Neural crest cell (in vitro differentiated cells): ENCODE results near the gene GUCA2A. TPM values are rescaled to one million over a fixed set of nuclear protein-coding genes. Genes with fewer than 3 reads are reported as not detected.

Source experiments
- DNase-seq: peaks from one replicate; pipeline ENCODE4 v3.0.0; 2021; ENCODE audit warnings: low read depth, mixed read lengths, low spot score
- H3K27ac Mint-ChIP-seq: one replicate; pipeline ENCODE4 v1.8.0; 2021; ENCODE audit warnings: mild to moderate bottlenecking, mixed read lengths; ENCODE audit not compliant: unreplicated experiment
- H3K27me3 Mint-ChIP-seq: 2 replicates; pipeline ENCODE4 v1.8.0; 2021; ENCODE audit warnings: low read depth, mild to moderate bottlenecking, mixed read lengths
- H3K36me3 Mint-ChIP-seq: 2 replicates; pipeline ENCODE4 v1.8.0; 2021; ENCODE audit warnings: low read depth, mild to moderate bottlenecking, mixed read lengths
- H3K4me1 Mint-ChIP-seq: 2 replicates; pipeline ENCODE4 v1.8.0; 2021; ENCODE audit warnings: mixed read lengths
- H3K4me3 Mint-ChIP-seq: one replicate; pipeline ENCODE4 v1.8.0; 2021; ENCODE audit warnings: mild to moderate bottlenecking, mixed read lengths
- H3K9me3 Mint-ChIP-seq: 2 replicates; pipeline ENCODE4 v1.8.0; 2021; ENCODE audit warnings: mixed read lengths
- CTCF ChIP-seq: fragments of 200-600 bp; sonication (generic); conservative IDR thresholded peaks from 2 replicates; pipeline ENCODE4 v1.5.0; 2021; ENCODE audit warnings: antibody characterized with exemption, mild to moderate bottlenecking
- total RNA-seq: library from RNA; stranded (reverse); gene quantifications from 2 replicates; pipeline ENCODE4 v1.2.1, GENCODE V29; 2021

GUCA2A gene
- total RNA-seq, 1 donor from 2014 or later: not detected

- no peaks in the 10 kb centered on the region for H3K27me3 Mint-ChIP-seq
- H3K4me3 Mint-ChIP-seq: no peak overlapping the region
- DNase-seq: no peak
- no peak overlapping the region for H3K27ac Mint-ChIP-seq
- H3K4me1 Mint-ChIP-seq: peaks cover 4% of the 10 kb centered on the region
- H3K9me3 Mint-ChIP-seq: no peaks in the 10 kb centered on the region
- H3K36me3 Mint-ChIP-seq: peaks cover 32% of the 10 kb centered on the region
- TF ChIP-seq CTCF: no peak
Observed at GRCh38 chr1:42189931-42190853, 25.6 kb upstream of the GUCA2A start.

GRCh38 chr1:42186152-42186551 lies 21.6 kb upstream of the GUCA2A start:
- Mint-ChIP-seq H3K27me3 (no peaks in the 10 kb centered on the region), H3K27ac (peak overlapping the region; percentile 48), H3K4me1 (peaks cover 4% of the 10 kb centered on the region), H3K36me3 (peaks cover 26% of the 10 kb centered on the region), H3K9me3 (no peaks in the 10 kb centered on the region), H3K4me3 (no peak overlapping the region)
- no peak for TF ChIP-seq CTCF
- no peak for DNase-seq

- H3K27me3 Mint-ChIP-seq: no peaks in the 10 kb centered on the region
- peak overlapping the region; percentile 32 for H3K27ac Mint-ChIP-seq
- no peak overlapping the region for H3K4me3 Mint-ChIP-seq
- H3K36me3 Mint-ChIP-seq: peaks cover 20% of the 10 kb centered on the region
- no peak for DNase-seq
- H3K9me3 Mint-ChIP-seq: no peaks in the 10 kb centered on the region
- H3K4me1 Mint-ChIP-seq: peaks cover 4% of the 10 kb centered on the region
- TF ChIP-seq CTCF: no peak
Observed at GRCh38 chr1:42184616-42185015, 20.1 kb upstream of the GUCA2A start.

GRCh38 chr1:42183957-42184268 lies 19.4 kb upstream of the GUCA2A start:
- Mint-ChIP-seq H3K36me3 (peaks cover 20% of the 10 kb centered on the region), H3K27ac (no peak overlapping the region), H3K4me3 (no peak overlapping the region), H3K9me3 (no peaks in the 10 kb centered on the region), H3K4me1 (peaks cover 4% of the 10 kb centered on the region), H3K27me3 (no peaks in the 10 kb centered on the region)
- no peak for DNase-seq
- no peak for TF ChIP-seq CTCF

GRCh38 chr1:42183210-42183956 lies 18.8 kb upstream of the GUCA2A start:
- Mint-ChIP-seq H3K36me3 (peaks cover 20% of the 10 kb centered on the region), H3K27me3 (no peaks in the 10 kb centered on the region), H3K4me1 (peaks cover 4% of the 10 kb centered on the region), H3K9me3 (no peaks in the 10 kb centered on the region), H3K4me3 (no peak overlapping the region), H3K27ac (no peak overlapping the region)
- DNase-seq: no peak
- TF ChIP-seq CTCF: no peak
